H1 (cell line): ENCODE measurements around the gene SERPINA1. TPM values are rescaled to one million over a fixed set of nuclear protein-coding genes. Genes with fewer than 3 reads are reported as not detected.

Experiments used
- ATF3 ChIP-seq: IDR thresholded peaks from 2 replicates; pipeline ENCODE4 v1.6.1; 2011; ENCODE audit warnings: low read depth, mild to moderate bottlenecking, low read length; ENCODE audit not compliant: insufficient read depth
- BACH1 ChIP-seq: IDR thresholded peaks from 2 replicates; pipeline ENCODE4 v1.6.1; 2012; ENCODE audit warnings: low read length, improper control_type of control experiment
- BRCA1 ChIP-seq: IDR thresholded peaks from 2 replicates; pipeline ENCODE4 v1.6.1; 2012; ENCODE audit warnings: low read depth, low read length, improper control_type of control experiment
- CBX5 ChIP-seq: fragments of 300-800, 300-1000 bp; sonication (generic); IDR thresholded peaks from 2 replicates; pipeline ENCODE4 v1.7.1; 2016; ENCODE audit warnings: antibody characterized with exemption, low read length, low read depth
- MAX ChIP-seq: IDR thresholded peaks from 2 replicates; pipeline ENCODE4 v1.6.1; 2012; ENCODE audit warnings: inconsistent platforms
- POLR2AphosphoS5 ChIP-seq: IDR thresholded peaks from 2 replicates; pipeline ENCODE4 v1.6.1; 2011; ENCODE audit warnings: low read depth, low read length
- RFX5 ChIP-seq: IDR thresholded peaks from 2 replicates; pipeline ENCODE4 v1.6.1; 2011; ENCODE audit warnings: low read depth, low read length, improper control_type of control experiment, borderline replicate concordance
- RNF2 ChIP-seq: fragments of 200-900, 300-1000 bp; sonication (generic); IDR thresholded peaks from 2 replicates; pipeline ENCODE4 v1.7.1; 2016; ENCODE audit warnings: borderline replicate concordance, low read depth, mild to moderate bottlenecking, antibody characterized with exemption, low read length; ENCODE audit not compliant: poor library complexity, severe bottlenecking; ENCODE audit errors: missing control alignments
- SUZ12 ChIP-seq: fragments of 200-600 bp; sonication (generic); IDR thresholded peaks from 2 replicates; pipeline ENCODE4 v1.6.1; 2012; ENCODE audit warnings: mild to moderate bottlenecking, inconsistent platforms, low read length, moderate library complexity, mixed read lengths
- TAF7 ChIP-seq: optimal IDR thresholded peaks from 2 replicates; pipeline ENCODE3; 2011; ENCODE audit warnings: low read depth, mild to moderate bottlenecking, inconsistent platforms, low read length, moderate library complexity, borderline replicate concordance
- TBP ChIP-seq: IDR thresholded peaks from 2 replicates; pipeline ENCODE4 v1.6.1; 2011; ENCODE audit warnings: low read depth, low read length, improper control_type of control experiment
- TEAD4 ChIP-seq: IDR thresholded peaks from 2 replicates; pipeline ENCODE4 v1.6.1; 2012; ENCODE audit warnings: low read depth, low read length, inconsistent platforms, mixed read lengths
- polyA plus RNA-seq, 7 experiments: library from polyadenylated mRNA; depleted of rRNA in 3 of 7; stranded (reverse) in 5 of 7; unstranded in 2 of 7; fragments of >200 nt in 5 of 7; fragments of 200-250 nt in 2 of 7; gene quantifications; 1 replicate in 5 of 7; 2 replicates in 1 of 7; 4 replicates in 1 of 7; pipeline versions ENCODE4 v1.2.1 to v1.2.3, GENCODE V29; 2011 to 2013; ENCODE audit warnings: missing spikeins in 2 of 7, mixed read lengths in 2 of 7
- total RNA-seq: library from RNA; stranded (reverse); fragmentation: NEBNext Ultra II Directional; extraction: Animal tissue kit (Norgen Biotek cat#: 25700); gene quantifications from 2 replicates; pipeline ENCODE4 v1.2.1, GENCODE V29; 2021
- TF ChIP-seq, protein P1 (sequence below), 3 experiments: IDR thresholded peaks; 1 replicate in 2 of 3; 2 replicates in 1 of 3; pipeline versions ENCODE4 v1.5.1 to v1.6.1; 2011; ENCODE audit warnings: low read length in 3 of 3, mild to moderate bottlenecking in 3 of 3, inconsistent platforms in 2 of 3, low read depth in 1 of 3, moderate library complexity in 1 of 3; ENCODE audit not compliant: insufficient read depth in 1 of 3; ENCODE audit errors: control extremely low read depth in 1 of 3
- TF ChIP-seq, protein P2 (sequence below): IDR thresholded peaks from 2 replicates; pipeline ENCODE4 v1.6.1; 2012; ENCODE audit warnings: low read length, inconsistent platforms

The SERPINA1 gene
- total and polyA plus RNA-seq, 2 of the 8 experiments (the other 6 are each of a cell fraction or from before 2014, with no cell fraction given), result 0.08 TPM; not detected in 1

DNA sequence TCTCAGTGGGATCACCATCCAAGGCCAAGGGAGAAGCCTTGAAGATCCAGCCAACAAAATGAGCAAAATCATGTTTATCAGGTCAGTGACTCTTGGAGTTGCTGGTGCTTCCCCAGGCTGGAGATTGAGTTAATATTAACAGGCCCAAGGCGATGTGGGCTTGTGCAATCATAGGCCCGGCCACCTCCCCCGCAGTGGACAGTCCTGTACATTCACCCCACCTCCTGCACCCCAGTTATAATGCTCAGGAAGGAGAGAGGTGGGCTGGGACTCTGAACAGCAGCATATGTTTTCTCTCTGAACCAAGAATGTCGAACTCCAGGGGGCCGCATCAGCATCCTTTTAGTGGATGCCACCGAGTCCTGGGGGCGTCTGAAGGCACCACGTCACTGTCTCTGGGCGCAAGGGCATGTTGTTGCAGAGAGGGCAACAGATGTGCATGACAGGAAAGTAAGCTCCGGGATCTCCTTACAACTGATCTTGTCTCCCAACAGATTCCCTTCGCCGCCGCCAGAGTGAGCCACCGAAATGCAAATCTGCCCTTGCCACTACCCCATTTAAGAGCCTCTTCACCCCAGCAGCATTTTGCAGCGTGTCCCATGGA is 33.1 kb downstream of the SERPINA1 start (continued):
- TF ChIP-seq, protein P1, sequence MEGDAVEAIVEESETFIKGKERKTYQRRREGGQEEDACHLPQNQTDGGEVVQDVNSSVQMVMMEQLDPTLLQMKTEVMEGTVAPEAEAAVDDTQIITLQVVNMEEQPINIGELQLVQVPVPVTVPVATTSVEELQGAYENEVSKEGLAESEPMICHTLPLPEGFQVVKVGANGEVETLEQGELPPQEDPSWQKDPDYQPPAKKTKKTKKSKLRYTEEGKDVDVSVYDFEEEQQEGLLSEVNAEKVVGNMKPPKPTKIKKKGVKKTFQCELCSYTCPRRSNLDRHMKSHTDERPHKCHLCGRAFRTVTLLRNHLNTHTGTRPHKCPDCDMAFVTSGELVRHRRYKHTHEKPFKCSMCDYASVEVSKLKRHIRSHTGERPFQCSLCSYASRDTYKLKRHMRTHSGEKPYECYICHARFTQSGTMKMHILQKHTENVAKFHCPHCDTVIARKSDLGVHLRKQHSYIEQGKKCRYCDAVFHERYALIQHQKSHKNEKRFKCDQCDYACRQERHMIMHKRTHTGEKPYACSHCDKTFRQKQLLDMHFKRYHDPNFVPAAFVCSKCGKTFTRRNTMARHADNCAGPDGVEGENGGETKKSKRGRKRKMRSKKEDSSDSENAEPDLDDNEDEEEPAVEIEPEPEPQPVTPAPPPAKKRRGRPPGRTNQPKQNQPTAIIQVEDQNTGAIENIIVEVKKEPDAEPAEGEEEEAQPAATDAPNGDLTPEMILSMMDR (IDR thresholded peaks at IDR 0.05; ENCODE audit: control extremely low read depth in 1 of 3, insufficient read depth in 1 of 3, low read depth in 1 of 3, low read length in 3 of 3), result peak; percentile 74 to 82 (median 75)
- TF ChIP-seq BRCA1 (no peak), TEAD4 (no peak), TAF7 (no peak), RNF2 (no peak), CBX5 (no peak), ATF3 (no peak), POLR2AphosphoS5 (no peak), MAX (no peak), RFX5 (0 out of 2 replicates have a peak, but pooled peaks have one; percentile 34), SUZ12 (no peak), BACH1 (no peak), TBP (no peak)
- TF ChIP-seq, protein P2, sequence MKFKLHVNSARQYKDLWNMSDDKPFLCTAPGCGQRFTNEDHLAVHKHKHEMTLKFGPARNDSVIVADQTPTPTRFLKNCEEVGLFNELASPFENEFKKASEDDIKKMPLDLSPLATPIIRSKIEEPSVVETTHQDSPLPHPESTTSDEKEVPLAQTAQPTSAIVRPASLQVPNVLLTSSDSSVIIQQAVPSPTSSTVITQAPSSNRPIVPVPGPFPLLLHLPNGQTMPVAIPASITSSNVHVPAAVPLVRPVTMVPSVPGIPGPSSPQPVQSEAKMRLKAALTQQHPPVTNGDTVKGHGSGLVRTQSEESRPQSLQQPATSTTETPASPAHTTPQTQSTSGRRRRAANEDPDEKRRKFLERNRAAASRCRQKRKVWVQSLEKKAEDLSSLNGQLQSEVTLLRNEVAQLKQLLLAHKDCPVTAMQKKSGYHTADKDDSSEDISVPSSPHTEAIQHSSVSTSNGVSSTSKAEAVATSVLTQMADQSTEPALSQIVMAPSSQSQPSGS, result no peak
